SK-N-SH treated with all-trans-retinoic acid at 6 μM for 48 hours (cell line): Measurements from ENCODE around the gene BABAM2.

ENCODE experiments used
- ATAC-seq: fragments of 200-7000 bp; cut with Tn5 transposase; 3 replicates; pipeline ENCODE4 v1.9.1; 2020; ENCODE audit warnings: mild to moderate bottlenecking, moderate library complexity
- ARNTL ChIP-seq: fragments of 450-650 bp; formaldehyde crosslinking; IDR thresholded peaks from 2 replicates; pipeline ENCODE4 v1.5.0; 2020; ENCODE audit warnings: low read depth, mild to moderate bottlenecking, moderate library complexity, borderline replicate concordance
- BACH2 ChIP-seq: fragments of 250-450 bp; sonication (Bioruptor Pico); IDR thresholded peaks from 2 replicates; pipeline ENCODE4 v1.9.0; 2021; ENCODE audit warnings: mild to moderate bottlenecking, borderline replicate concordance
- CREB5 ChIP-seq: fragments of 250-450 bp; sonication (Bioruptor Pico); IDR thresholded peaks from 2 replicates; pipeline ENCODE4 v1.5.1; 2020; ENCODE audit warnings: low read depth, mild to moderate bottlenecking, moderate library complexity
- CSDC2 ChIP-seq: fragments of 250-450 bp; sonication (Bioruptor Pico); IDR thresholded peaks from 2 replicates; pipeline ENCODE4 v1.5.0; 2020; ENCODE audit warnings: mild to moderate bottlenecking, moderate library complexity
- CSRNP3 ChIP-seq: fragments of 250-450 bp; sonication (Bioruptor Pico); IDR thresholded peaks from 2 replicates; pipeline ENCODE4 v1.5.1; 2021; ENCODE audit warnings: mild to moderate bottlenecking, moderate library complexity
- GLIS3 ChIP-seq: fragments of 250-450 bp; sonication (Bioruptor Pico); IDR thresholded peaks from 2 replicates; pipeline ENCODE4 v1.5.0; 2020; ENCODE audit warnings: mild to moderate bottlenecking, moderate library complexity
- OSR1 ChIP-seq: fragments of 250-450 bp; sonication (Bioruptor Pico); IDR thresholded peaks from 2 replicates; pipeline ENCODE4 v1.8.0; 2022; ENCODE audit warnings: moderate library complexity, mild to moderate bottlenecking, inconsistent platforms
- PATZ1 ChIP-seq: fragments of 250-450 bp; sonication (Bioruptor Pico); IDR thresholded peaks from 2 replicates; pipeline ENCODE4 v1.8.0; 2020; ENCODE audit warnings: mild to moderate bottlenecking, moderate library complexity, borderline replicate concordance
- POU6F1 ChIP-seq: fragments of 250-450 bp; sonication (Bioruptor Pico); IDR thresholded peaks from 2 replicates; pipeline ENCODE4 v1.8.0; 2021; ENCODE audit warnings: low read depth, mild to moderate bottlenecking, moderate library complexity, borderline replicate concordance
- PPARA ChIP-seq: fragments of 250-450 bp; sonication (Bioruptor Pico); IDR thresholded peaks from 2 replicates; pipeline ENCODE4 v1.5.0; 2020; ENCODE audit warnings: mild to moderate bottlenecking, borderline replicate concordance
- RARB ChIP-seq: fragments of 250-450 bp; sonication (Bioruptor Pico); IDR thresholded peaks from 2 replicates; pipeline ENCODE4 v1.8.0; 2021; ENCODE audit warnings: mild to moderate bottlenecking, moderate library complexity
- SNAI2 ChIP-seq: fragments of 250-450 bp; sonication (Bioruptor Pico); IDR thresholded peaks from 2 replicates; pipeline ENCODE4 v1.5.0; 2020; ENCODE audit warnings: mild to moderate bottlenecking, moderate library complexity
- TCF4 ChIP-seq: fragments of 250-450 bp; sonication (Bioruptor Pico); IDR thresholded peaks from 2 replicates; pipeline ENCODE4 v1.8.0; 2021; ENCODE audit warnings: mild to moderate bottlenecking, moderate library complexity, borderline replicate concordance
- TOX ChIP-seq: fragments of 250-450 bp; sonication (Bioruptor Pico); IDR thresholded peaks from 2 replicates; pipeline ENCODE4 v1.8.0; 2021; ENCODE audit warnings: mild to moderate bottlenecking, moderate library complexity, borderline replicate concordance
- TSHZ2 ChIP-seq: fragments of 250-450 bp; sonication (Bioruptor Pico); IDR thresholded peaks from 2 replicates; pipeline ENCODE4 v1.5.0; 2020; ENCODE audit warnings: mild to moderate bottlenecking, moderate library complexity
- ZC3H10 ChIP-seq: fragments of 250-450 bp; sonication (Bioruptor Pico); IDR thresholded peaks from 2 replicates; pipeline ENCODE4 v1.5.1; 2021; ENCODE audit warnings: mild to moderate bottlenecking, moderate library complexity
- ZFP3 ChIP-seq: fragments of 250-450 bp; sonication (Bioruptor Pico); IDR thresholded peaks from 2 replicates; pipeline ENCODE4 v1.5.0; 2020; ENCODE audit warnings: mild to moderate bottlenecking, moderate library complexity
- ZFP30 ChIP-seq: fragments of 450-650 bp; formaldehyde crosslinking; IDR thresholded peaks from 2 replicates; pipeline ENCODE4 v1.5.0; 2022; ENCODE audit warnings: mild to moderate bottlenecking, moderate library complexity
- ZNF565 ChIP-seq: fragments of 450-650 bp; formaldehyde crosslinking; conservative IDR thresholded peaks from 2 replicates; pipeline ENCODE4 v1.5.0; 2020; ENCODE audit warnings: low read depth, mild to moderate bottlenecking, moderate library complexity
- ZNF70 ChIP-seq: fragments of 450-650 bp; formaldehyde crosslinking; IDR thresholded peaks from 2 replicates; pipeline ENCODE4 v1.5.0; 2020; ENCODE audit warnings: mild to moderate bottlenecking, moderate library complexity
- ZNF8 ChIP-seq: fragments of 450-650 bp; formaldehyde crosslinking; IDR thresholded peaks from 2 replicates; pipeline ENCODE4 v1.5.0; 2020; ENCODE audit warnings: mild to moderate bottlenecking, moderate library complexity

BABAM2 gene

GRCh38 chr2:28052691-28053090, 162.2 kb downstream of the BABAM2 start:
- no peak; the same call in 2 of the 3 replicates for ATAC-seq
- TF ChIP-seq ZFP30 (CRISPR knock-in tag) (no peak), ARNTL (no peak), OSR1 (CRISPR knock-in tag) (no peak), TOX (CRISPR knock-in tag) (no peak), CREB5 (CRISPR knock-in tag) (no peak), ZNF565 (CRISPR knock-in tag) (no peak)

GRCh38 chr2:28053597-28053996, 163.1 kb downstream of the BABAM2 start:
- TF ChIP-seq TSHZ2 (CRISPR knock-in tag) (no peak), ZFP3 (no peak), GLIS3 (CRISPR knock-in tag) (no peak), ZC3H10 (CRISPR knock-in tag) (no peak), CSDC2 (CRISPR knock-in tag) (no peak), SNAI2 (CRISPR knock-in tag) (no peak), POU6F1 (CRISPR knock-in tag) (no peak), BACH2 (CRISPR knock-in tag) (no peak), PATZ1 (CRISPR knock-in tag) (no peak), ZFP30 (CRISPR knock-in tag) (no peak)
- no peak; the same call in 2 of the 3 replicates for ATAC-seq

- no peak for TF ChIP-seq RARB
- no peak for TF ChIP-seq GLIS3 (CRISPR knock-in tag)
- TF ChIP-seq CSRNP3 (CRISPR knock-in tag) = no peak
- TF ChIP-seq ZNF70 = no peak
- ATAC-seq = no peak
Observed at GRCh38 chr2:28054916-28055315, 164.4 kb downstream of the BABAM2 start.

GRCh38 chr2:28055325-28055970, 164.9 kb downstream of the BABAM2 start:
- no peak for ATAC-seq
- TF ChIP-seq ZNF8 (CRISPR knock-in tag) = no peak
- no peak for TF ChIP-seq PPARA (CRISPR knock-in tag)
- no peak for TF ChIP-seq CREB5 (CRISPR knock-in tag)
- no peak for TF ChIP-seq ARNTL
- TF ChIP-seq CSRNP3 (CRISPR knock-in tag) = no peak
- TF ChIP-seq ZNF565 (CRISPR knock-in tag) = no peak
- TF ChIP-seq CSDC2 (CRISPR knock-in tag) = no peak
- TF ChIP-seq GLIS3 (CRISPR knock-in tag) = no peak
- TF ChIP-seq RARB = no peak
- TF ChIP-seq TCF4 = no peak
